Lower leg skin (tissue), 3 donors: ENCODE results near the gene POMT2.

Experiments used
- CTCF ChIP-seq, 3 donors: fragments of 450-650 bp; IDR thresholded peaks; one replicate each; pipeline ENCODE4 v1.5.1; 2016; ENCODE audit warnings: antibody characterized with exemption in 3 of 3, mild to moderate bottlenecking in 3 of 3, moderate library complexity in 2 of 3
- POLR2A ChIP-seq, 2 donors: fragments of 450-650 bp; IDR thresholded peaks; one replicate each; pipeline ENCODE4 v1.6.1; 2016 to 2017; ENCODE audit warnings: antibody characterized with exemption in 2 of 2, mild to moderate bottlenecking in 1 of 2, moderate library complexity in 1 of 2

GRCh38 chr14:77342726-77343397 is 22.2 kb upstream of the POMT2 start:
- no peak for TF ChIP-seq POLR2A (IDR thresholded peaks at IDR 0.05)
- no peak for TF ChIP-seq CTCF (IDR thresholded peaks at IDR 0.05)
